ENCODE results near the gene MMP24OS.

Gene MMP24OS

DNA sequence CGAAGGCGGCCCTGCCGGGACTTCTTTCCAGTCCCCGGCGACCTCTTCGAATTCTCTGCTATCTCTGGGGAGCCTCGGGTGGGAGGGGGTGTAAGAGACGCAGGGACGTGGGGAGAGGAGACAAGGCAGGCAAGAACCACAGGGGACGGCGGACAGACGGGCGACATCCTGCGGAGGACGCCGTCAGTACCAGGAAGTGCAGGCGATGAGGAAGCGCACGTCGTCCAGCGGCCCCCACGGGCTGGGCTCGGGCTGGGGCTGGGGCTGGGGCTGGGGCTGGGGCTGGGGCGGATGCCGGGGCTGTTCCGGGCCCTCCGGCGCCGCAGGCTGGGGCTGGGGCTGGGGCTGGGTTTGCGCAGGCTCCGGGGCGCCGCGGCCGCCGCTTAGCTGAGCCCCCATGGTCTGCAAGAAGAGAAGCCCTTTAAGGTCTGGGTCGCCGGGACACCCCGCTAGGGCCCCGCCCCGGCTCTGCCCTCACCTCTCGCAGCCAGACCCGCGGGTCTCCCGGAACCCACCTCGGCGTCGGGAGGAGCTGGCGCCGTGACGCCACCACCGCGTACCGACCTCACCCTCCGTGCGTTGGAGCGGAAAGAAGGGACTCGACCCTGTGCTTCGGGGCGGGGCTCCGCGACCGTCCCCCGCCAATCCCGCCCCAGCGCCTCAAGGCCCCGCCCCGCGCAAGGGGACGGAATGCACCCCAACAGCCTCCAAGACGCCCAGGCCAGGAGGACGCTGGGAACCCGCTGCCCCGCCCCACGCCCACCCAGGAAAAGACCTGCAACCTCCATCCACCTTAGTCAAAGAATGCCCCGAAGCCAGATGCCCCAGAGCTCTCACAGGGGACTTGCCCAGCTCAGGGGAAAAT is at the start of gene MMP24OS:
TSS of gene MMP24OS (minus strand) at position 592 of the 865 bp plus-strand sequence. CDS start at position 399, 193 bp downstream.
- TF ChIP-seq, protein P1, sequence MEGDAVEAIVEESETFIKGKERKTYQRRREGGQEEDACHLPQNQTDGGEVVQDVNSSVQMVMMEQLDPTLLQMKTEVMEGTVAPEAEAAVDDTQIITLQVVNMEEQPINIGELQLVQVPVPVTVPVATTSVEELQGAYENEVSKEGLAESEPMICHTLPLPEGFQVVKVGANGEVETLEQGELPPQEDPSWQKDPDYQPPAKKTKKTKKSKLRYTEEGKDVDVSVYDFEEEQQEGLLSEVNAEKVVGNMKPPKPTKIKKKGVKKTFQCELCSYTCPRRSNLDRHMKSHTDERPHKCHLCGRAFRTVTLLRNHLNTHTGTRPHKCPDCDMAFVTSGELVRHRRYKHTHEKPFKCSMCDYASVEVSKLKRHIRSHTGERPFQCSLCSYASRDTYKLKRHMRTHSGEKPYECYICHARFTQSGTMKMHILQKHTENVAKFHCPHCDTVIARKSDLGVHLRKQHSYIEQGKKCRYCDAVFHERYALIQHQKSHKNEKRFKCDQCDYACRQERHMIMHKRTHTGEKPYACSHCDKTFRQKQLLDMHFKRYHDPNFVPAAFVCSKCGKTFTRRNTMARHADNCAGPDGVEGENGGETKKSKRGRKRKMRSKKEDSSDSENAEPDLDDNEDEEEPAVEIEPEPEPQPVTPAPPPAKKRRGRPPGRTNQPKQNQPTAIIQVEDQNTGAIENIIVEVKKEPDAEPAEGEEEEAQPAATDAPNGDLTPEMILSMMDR (IDR thresholded peaks at IDR 0.05), result no peak; the same call in 1 of the 2 replicates

DNA sequence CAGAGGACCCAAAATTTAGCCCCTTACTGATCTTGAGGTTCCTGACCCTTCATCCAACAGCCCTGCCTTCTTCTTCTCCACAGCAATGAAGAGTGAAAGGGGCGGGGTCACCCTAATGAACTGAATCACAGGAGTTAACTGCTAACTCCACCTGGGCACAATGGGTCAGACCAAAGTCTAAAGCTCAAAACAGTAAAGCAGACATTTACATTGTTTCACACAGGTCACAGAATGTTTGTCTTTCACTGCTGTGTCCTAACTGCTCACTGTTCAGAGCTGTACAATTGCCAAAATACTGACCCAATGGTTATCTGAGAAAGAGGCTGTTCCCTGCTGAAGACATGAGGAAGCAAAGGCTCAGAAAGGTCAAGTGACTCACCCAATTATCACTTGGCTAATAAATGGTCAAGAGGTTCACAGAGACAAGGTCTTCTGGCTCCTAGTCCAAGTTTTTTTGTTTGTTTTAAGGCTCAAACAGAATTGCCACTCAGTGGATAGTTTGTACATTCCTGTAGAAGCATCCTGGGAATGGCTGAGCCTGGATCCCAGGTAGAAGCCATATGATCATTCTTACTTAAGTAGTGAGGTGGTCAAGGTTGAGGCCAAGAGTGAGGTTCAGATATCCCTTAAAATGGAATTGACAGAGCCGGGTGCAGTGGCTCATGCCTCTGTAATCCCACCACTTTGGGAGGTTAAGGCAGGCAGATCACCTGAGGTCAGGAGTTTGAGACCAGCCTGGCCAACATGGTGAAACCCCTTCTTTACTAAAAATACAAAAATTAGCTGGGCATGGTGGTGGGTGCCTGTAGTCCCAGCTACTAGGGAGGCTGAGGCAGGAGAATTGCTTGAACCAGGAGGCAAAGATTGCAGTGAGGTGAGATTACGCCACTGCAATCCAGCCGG is 49.4 kb upstream of the MMP24OS start:
- TF ChIP-seq, protein P1 (IDR thresholded peaks at IDR 0.05), result no peak

DNA sequence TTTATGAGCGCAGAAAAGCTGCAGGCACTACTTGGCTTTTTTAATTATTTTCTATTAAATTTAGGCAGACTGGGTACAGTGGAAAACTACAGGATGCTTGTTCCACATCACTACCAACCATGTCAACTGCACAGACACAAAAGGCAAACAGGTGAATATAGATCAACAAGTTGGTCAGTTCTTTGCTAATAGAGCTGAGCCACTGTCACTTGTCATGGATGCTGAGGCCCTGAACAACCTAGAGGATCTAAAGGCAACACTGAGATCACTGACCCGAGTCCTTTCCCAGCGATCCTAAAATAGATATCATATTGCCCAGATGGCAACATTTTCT is 48.8 kb upstream of the MMP24OS start:
- TF ChIP-seq, protein P1 (IDR thresholded peaks at IDR 0.05), result no peak

DNA sequence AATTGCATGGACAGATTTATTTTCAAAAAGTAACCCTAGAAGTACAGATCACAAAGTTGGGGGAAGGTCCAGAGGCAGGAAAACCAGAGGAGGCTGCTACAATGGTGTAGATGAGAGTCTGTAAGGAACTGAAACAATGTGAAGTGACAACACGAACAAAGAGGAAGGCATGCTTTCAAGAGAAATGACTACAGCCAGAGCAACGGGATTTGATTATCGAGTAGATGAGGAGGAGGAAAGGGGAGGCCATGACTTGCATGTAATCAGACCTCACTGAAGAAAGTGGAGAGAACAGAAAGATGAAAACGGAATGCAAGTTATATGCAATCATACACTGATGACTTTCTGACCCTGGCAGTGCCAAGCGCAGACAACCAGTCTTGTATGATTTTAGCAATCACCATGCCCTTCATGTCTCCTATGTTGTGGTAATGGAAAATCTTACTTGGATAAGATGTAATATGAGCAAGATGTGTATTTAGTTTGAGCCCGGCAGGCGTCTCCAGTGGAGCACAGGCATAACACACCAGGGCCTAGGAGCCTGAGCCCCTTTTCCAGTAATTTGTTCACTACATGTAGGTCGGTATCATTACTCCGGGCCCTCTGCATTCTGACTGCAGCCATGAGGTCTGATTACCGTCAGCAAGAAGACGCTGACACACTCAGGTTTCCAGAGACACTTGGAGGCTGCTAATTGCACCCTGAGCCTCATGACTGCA is 48.3 kb upstream of the MMP24OS start:
- TF ChIP-seq, protein P1 (IDR thresholded peaks at IDR 0.05), result no peak

DNA sequence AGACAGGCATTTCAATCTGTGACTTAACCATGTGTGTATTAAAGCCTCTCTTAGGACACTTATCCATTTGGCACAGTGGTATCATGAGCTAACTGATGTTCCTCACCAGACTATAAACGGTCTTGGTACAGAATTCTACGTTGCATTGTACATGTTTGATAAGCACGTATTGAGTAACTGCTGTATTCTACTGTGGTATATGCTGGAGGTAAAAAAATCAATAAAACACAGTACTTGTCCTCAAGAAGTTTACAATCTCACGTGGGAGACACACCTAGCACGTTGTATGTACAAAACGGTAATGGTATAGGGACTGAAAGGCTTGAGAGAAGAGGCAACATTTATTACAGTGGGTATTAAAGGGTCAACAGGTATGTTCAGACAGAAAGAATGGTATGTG is 47.5 kb upstream of the MMP24OS start:
- TF ChIP-seq, protein P1 (IDR thresholded peaks at IDR 0.05), result no peak

DNA sequence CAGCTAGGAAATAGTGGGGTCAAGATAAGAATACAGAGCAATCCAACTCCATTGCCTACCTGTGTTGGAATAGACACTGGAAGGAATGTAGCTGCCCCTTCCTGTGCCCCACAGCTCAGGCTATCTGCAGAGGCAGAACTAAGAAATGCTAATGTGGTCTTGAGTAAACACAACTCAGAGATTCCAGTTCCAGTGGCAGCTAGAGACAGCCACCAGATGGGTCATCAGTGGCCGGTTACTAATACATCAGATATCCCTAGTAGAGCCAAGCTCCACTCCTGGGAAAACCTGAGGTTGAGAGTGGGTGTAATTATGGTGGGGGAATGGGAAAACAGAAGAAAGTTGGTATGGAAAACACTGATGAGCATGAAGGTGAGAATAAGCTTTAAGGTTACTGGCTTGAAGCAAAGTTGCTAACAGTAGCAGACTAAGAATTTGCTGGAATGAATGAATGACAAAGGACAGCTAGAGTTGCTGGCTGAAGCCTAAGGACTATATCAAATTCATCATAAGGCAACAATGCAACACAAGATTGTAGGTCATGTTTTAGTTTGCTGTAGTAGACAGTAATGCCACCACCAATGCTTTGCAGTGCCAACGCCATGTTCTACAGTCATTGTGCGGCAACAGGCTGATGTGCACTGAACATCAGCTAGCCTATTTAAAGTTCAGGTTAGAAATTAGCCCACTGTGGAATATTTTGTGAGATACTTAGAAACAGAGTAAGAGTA is 42.6 kb upstream of the MMP24OS start:
- TF ChIP-seq, protein P1 (IDR thresholded peaks at IDR 0.05), result no peak

DNA sequence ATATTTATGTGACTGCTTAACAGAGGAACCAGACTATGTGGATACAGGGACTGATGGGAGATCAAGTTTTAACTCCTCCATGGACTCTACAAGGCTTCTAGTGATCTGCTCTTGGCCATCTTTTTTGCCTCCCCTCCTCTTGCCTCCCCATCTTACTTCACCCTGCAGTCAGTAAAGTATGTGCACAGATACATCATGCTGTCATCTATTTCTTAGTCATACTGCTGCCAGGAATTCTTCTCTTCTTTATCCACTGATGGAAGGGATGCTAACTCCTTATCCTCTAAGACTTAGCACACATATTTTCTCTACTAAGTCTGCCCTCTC is 41.9 kb upstream of the MMP24OS start:
- TF ChIP-seq, protein P1 (IDR thresholded peaks at IDR 0.05), result no peak

All from LNCAP (cell line).